Measurements from ENCODE around the gene TTC39C.

- TF ChIP-seq CTCF (conservative IDR thresholded peaks at IDR 0.05; ENCODE audit: low read depth, low read length) = no peak
- no peak for TF ChIP-seq EZH2 (IDR thresholded peaks at IDR 0.05; ENCODE audit: borderline replicate concordance, low read depth, low read length, poor library complexity, severe bottlenecking)
Observed at GRCh38 chr18:24181806-24182205, 167.3 kb downstream of the TTC39C start.
